ENCODE results near the gene C4BPA.

The C4BPA gene

GRCh38 chr1:207124389-207124788 lies 20.4 kb downstream of the C4BPA start:
- no peak for DNase-seq (ENCODE audit: low spot score)

DNA sequence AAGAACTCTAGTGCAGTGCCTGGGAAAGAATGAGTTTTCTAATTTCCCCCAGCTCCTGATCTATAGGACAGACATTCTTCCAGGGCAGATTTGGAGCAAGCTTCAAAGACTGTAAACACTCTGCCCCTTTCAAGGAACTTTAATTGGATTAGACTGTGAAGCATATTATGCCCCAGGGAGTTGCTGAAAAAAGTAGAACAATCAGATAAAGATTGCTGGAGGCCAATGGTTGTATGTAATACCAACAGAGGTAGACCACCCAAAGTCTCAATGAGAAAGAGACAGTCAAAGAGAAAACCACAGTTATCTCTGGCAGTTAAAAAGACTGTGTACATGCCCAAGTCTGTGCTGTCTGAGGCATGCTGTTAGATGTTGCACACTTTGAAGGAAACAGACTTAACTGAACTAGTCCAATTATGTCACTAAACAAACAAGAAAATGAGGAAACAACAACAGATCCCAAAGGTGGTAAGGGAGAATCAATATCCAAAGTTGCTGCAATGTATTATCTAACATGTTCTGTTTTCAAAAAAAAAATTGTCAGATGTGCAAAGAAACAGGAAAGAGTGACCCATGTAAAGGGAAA lies 24.4 kb downstream of the C4BPA start:
- DNase-seq (ENCODE audit: low spot score): no peak

DNA sequence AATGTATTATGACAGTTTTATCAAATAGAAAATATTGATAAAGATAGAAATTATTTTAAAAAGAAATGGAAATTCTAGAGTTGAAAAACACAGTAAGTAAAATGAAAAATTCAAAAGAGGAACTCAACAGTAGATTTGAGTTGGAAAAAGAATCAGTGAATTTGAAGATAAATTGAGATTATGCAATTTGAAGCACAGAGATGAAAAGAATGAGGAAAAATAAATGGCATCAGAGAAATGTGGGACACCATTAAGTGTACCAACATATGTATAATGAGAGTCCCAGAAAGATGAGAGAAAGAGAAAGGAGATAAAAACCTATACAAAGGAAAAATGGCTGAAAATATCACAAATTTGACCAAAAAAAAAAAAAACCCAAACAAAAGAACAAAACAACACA lies 25.0 kb downstream of the C4BPA start:
- no peak for DNase-seq (ENCODE audit: low spot score)

DNA sequence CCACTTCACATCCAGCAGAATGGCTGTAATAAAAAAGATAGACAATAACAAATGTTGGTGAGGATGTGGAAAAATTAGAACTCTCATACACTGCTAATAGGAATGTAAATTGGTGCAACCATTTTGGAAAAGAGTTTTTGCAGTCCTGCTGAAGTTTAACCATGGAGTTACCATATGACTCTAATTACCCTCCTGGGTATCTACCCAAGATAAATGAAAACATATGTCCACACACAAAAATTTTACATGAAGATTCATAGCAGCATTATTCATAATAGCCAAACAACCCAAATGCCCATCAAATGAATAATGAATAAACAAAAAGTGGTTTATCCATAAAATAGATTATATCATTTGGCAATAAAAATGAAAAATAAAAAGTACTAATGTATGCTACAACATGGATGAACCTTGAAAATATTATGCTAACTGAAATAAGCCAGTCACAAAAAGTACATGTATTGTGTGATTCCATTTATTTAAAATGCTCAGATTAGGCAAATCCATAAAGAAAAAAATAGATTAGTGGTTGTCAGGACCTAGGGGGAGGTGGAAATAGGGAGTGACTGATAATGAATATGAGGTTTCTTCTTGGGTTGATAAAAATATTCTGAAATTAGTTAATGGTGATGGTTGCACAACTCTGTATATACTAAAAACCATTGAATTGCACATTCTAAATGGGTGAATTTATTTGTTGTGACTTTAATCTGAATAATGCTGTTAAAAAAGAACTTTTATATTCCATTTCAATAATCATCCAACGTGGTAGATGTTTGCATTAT lies 26.4 kb downstream of the C4BPA start:
- no peak for DNase-seq (ENCODE audit: low spot score)

- DNase-seq (ENCODE audit: low spot score): no peak
These were observed 27.1 kb downstream of the C4BPA start for GRCh38 chr1:207131163-207131562.

DNA sequence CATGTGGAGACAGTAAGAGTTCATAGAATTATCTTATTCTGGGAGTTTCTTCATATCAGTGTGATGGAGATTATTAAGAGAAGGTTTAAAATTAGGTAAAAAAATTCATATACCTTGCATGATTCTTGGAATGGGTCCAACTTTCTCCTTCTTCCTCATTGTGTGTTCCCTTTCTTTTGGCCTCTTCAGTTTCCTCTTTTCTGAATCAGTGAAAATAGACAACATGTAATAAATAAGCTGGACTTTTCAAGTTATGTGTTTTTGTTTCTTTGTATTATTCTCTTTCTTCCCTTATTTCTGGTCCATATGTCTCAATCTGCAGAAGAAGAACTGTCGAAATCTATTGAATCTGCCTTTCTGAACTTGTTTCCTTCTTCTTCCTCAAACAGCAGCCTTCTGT lies 30.5 kb downstream of the C4BPA start:
- DNase-seq (ENCODE audit: low spot score): no peak

GRCh38 chr1:207139616-207140015 lies 35.6 kb downstream of the C4BPA start:
- no peak for DNase-seq (ENCODE audit: low spot score)

DNA sequence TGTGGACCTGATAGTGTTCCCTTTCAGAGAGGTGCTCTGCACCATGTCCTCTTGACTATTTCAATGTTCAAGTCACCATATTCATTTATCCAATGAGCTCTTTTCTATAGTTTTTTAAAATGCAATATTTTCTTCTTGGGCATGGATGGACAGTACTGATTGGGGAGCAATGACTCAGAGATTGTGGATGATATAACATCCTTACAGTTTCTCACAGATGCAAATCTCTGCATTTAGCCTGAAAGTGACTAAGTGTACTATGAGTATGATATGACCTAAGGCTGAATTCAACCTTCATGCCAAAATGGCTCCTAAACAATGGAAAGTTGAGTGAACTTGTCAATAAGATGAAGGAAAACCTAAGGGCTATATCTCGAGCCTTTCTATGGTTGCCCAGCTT lies 36.5 kb downstream of the C4BPA start:
- DNase-seq (ENCODE audit: low spot score): no peak

DNA sequence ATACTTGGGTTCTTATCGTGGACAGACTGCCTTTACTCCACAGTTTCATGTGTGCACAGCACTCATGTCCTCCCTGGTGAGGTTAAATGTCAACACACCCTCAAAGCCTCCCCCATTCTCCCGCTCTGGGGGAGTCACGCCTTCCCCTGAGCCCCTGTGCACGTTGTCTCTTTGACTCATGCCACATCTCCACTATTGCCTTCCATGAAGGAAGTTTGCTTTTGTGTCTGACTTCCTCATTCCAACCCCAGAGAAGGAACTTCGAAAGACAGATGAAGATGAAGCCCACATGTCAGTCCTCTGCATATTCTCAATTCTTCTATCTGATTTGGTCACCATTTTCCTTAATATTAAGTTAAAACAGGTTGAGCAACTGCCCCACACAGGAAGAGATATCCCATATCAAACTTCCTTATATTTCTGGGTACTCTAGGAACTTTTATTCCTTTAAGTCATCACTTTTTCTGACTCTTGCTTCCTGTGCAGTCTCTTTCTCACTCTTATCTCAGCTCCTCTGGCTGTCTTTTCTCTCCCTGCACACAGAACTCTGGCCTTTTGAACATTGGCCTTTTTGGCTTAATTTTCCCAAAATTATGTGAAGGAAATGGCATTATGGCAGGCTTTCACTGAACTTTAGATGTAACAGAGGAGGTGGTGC lies 41.5 kb downstream of the C4BPA start:
- DNase-seq (ENCODE audit: low spot score): no peak

DNA sequence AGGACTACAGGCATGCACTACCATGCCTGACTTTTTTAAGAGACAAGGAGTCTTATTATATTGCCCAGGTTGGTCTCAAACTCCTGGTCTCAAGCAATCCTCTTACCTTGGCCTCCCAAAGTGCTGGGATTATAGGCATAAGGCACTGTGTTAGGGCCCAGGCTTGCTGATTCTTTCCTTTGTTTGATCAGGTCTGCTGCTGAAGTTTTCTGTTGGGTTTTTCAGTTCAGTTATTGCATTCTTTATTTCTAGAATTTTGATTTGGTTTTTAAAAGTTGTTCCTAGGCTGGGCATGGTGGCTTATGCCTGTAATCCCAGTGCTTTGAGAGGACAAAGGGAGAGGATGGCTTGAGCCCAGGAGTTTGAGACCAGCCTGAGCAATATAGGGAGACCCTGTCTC lies 47.9 kb downstream of the C4BPA start:
- no peak for DNase-seq (ENCODE audit: low spot score)

DNA sequence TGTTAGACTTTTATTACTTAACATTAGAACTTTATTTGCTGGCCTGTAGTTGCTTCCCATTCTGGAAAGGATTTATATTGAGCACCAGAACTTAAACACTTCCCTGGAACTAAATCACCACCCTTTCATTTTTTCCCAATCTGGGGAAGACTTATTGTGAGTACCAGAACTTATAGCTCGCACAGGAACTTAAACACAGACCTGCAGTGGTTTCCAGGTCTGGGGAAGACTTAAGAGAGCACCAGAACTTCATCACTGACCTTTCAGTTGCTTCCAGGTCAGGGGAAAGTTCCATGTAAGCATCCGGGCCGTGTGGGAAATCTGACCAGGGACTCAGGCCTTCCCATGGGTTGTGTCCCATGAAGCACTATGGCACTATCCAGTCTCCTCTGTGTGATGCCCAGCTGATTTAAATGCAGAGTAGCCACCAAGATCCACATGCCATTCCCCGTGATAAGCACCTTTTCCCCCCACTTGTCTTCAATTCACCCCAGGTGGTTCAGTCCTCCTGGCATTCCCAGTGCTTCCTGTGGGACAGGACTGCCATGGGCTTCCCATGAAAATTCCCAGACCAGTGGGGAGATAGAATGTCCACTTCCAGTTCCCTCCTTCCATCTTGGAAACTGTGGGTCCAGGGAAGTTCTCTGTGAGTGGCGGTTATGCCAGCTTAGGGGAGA lies 48.9 kb downstream of the C4BPA start:
- DNase-seq (ENCODE audit: low spot score): no peak

- no peak for DNase-seq (ENCODE audit: low spot score)
These were observed 51.0 kb downstream of the C4BPA start for GRCh38 chr1:207155028-207155427.

GRCh38 chr1:207156095-207156494 lies 52.1 kb downstream of the C4BPA start:
- no peak for DNase-seq (ENCODE audit: low spot score)

- no peak for DNase-seq (ENCODE audit: low spot score)
These were observed 52.8 kb downstream of the C4BPA start for GRCh38 chr1:207156826-207157225.

GRCh38 chr1:207164086-207164485 lies 60.1 kb downstream of the C4BPA start:
- no peak for DNase-seq (ENCODE audit: low spot score)

DNA sequence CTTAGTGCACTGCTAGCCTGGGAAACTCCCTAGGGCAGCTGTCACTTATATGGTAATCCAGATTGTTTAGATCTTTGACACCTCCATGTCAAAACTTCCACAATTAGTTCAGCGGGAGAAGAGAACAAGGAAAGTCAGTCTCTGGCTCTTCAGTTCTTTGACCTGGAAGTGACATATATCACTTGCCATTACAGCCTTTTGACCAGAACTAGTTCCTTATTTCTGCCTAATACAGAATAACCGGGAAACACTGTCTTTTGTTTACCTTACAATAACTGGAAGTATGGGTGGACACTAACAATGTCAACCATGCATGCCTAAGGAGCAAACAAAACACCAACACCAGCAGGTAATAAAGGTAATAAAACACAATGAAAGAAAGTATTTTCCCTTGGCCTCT lies 68.3 kb downstream of the C4BPA start:
- DNase-seq (ENCODE audit: low spot score): no peak

DNA sequence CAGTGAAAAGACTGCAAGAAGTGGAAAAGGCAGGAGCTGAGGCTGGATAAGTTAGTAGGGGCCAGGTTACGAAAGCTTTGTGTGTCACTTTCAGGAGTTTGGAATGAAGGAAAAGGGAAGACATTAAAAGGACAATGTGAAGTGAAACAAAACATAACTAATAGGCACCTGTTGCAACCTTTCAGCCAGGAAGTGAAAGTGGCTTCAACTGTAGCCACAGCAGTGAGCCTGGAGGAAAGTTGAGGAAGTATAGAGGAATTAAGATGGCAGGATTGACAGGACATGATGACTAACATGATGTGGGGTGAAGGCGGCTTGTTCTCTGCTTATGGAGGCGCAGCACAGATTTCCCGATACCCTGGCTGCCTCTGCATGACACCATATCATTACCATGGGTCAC lies 68.9 kb downstream of the C4BPA start:
- DNase-seq (ENCODE audit: low spot score): no peak

DNA sequence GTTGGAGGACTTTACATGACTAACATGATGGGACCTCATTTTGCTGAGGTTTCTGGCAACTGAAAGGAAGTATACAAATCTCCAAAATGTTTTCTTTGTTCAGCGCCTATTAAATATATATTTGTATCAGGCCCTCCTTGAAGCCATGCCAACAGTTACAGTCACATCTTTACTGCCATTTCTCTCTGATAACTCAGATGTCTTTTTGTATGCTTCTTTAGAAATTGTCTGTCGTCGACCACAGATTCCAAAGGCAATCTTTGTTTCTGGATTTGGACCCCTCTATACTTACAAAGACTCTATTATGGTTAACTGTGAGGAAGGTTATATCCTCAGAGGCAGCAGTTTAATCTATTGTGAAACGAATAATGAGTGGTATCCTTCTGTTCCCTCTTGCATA lies 69.4 kb downstream of the C4BPA start:
- DNase-seq (ENCODE audit: low spot score): no peak

DNA sequence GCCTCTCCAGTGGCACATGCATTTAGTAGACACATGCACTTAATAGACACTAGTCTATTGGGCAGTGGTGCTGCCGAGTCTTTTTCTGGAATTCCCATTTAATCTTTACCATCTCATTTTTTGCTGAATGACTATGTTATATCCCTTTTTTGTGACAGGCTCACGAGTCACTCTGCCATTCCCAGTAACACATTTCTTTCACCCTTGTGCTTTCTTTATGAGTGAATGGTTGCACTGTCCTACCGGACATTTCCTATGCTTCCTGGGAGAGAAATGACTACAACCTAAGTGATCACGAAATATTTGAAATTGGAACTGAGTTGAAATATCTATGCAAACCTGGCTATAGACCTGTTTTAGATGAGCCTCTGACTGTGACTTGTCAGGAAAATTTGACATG lies 70.9 kb downstream of the C4BPA start:
- DNase-seq (ENCODE audit: low spot score): no peak

DNA sequence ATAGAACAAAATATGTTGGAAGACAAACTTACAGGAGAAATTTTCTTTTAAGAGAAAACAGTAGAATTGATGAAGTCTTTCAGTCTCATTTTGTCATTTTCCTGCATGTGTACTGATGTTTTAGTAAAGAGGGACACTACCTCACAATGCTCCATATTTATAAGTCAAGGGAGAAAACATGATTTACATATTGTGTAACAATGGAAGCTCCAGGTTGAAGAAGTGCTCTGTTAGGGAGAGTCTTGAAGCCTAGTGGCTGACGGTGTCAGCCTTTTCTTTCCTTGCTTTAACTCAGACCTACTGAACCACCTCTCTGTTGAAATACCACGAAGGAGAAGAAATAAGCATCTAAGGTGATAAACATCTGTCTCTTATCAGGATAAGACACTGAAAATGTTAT lies 75.0 kb downstream of the C4BPA start:
- no peak for DNase-seq (ENCODE audit: low spot score)

- DNase-seq (ENCODE audit: low spot score): no peak
These were observed 77.8 kb downstream of the C4BPA start for GRCh38 chr1:207181847-207182246.

DNA sequence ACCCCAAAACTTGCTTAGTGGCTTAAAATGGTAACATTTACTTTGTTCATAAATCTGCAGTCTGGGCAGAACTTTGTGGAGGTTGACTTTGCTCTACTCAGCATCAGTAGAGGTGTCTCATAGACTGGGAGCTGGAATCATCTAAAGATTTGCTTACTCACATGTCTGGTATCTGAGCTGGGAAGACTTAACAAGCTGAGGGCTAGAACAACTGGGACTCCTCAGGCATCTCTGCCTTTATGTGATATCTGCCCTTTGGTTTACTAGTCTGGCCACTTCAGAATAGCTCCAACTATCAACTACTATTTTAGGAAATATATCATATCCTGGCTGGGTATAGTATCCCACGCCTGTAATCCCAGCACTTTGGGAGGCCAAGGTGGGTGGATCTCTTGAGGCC lies 82.5 kb downstream of the C4BPA start:
- no peak for DNase-seq (ENCODE audit: low spot score)

- DNase-seq (ENCODE audit: low spot score): no peak
These were observed 84.9 kb downstream of the C4BPA start for GRCh38 chr1:207188901-207189300.

Data from left forelimb (tissue), 1 donor.